ENCODE results near the gene PTH2.

DNA sequence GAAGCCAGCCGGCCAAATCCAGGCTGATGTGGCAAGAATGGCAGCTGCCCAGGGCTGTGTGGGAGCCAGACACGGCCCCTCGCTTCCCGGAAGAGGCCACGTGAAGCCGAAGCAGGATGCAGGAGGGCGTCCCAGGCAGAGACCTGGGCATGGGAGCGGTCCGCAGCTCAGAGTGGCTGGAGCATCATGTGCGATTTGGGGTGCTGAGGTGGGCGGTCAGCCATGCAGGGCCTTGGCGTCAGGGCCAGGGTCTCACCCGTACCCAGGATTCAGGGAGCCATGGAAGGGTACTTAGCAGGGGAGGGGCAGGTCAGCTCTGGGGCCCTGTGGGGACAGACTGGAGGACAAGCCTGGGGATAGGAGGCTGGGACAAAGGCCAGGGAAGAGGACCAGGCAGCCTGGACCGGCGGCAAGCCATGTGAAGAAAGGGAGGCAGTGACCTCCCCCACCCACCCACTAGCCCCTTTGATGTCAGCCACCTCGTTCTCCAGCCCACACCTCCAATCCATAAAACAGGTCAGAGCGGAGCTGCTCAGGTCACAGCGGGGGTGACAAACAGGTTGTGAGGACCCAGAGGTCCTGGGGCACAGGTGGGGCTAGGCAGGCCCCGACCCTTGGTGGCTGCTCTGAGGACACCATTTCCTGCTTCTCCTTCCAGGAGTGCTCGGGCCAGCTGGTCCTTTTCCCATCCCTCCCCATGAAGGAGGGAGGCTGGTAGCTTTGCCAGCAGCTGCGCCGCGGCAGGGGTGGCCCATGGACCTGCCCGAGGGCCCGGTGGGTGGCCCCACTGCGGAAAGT lies 32.9 kb downstream of the PTH2 start:
- TF ChIP-seq POLR2A (IDR thresholded peaks at IDR 0.05) = no peak
- TF ChIP-seq, protein P1, sequence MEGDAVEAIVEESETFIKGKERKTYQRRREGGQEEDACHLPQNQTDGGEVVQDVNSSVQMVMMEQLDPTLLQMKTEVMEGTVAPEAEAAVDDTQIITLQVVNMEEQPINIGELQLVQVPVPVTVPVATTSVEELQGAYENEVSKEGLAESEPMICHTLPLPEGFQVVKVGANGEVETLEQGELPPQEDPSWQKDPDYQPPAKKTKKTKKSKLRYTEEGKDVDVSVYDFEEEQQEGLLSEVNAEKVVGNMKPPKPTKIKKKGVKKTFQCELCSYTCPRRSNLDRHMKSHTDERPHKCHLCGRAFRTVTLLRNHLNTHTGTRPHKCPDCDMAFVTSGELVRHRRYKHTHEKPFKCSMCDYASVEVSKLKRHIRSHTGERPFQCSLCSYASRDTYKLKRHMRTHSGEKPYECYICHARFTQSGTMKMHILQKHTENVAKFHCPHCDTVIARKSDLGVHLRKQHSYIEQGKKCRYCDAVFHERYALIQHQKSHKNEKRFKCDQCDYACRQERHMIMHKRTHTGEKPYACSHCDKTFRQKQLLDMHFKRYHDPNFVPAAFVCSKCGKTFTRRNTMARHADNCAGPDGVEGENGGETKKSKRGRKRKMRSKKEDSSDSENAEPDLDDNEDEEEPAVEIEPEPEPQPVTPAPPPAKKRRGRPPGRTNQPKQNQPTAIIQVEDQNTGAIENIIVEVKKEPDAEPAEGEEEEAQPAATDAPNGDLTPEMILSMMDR (IDR thresholded peaks at IDR 0.05) = no peak
